Measurements from ENCODE around the gene PFKP.

PFKP gene

DNA sequence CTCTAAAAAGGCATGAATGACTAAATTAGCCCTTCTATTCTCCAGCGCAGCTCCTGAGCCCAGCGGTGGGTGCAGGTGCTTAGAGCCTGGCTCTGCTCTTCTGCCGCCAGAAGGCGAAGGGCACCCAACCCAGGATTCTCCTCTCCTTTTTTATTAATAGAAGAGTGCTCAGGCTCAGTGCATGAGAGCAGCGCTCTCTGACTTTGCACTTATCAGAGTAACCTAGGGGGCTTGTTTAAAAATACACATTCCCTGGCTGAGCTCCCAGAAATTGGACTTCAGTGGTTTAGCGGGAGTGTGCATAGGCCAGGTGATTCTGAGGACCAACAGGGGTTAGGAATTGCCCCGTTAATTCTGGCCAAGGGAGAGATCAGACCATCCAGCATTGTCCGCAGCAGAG, 1.7 kb upstream of the PFKP start:
- no peaks in the 10 kb centered on the region for H3K9me2 ChIP-seq (replicated peaks; ENCODE audit: control insufficient read depth, low read length)
- H3F3A ChIP-seq (ENCODE audit: control insufficient read depth, insufficient read depth), result peaks cover 2% of the 10 kb centered on the region; the same call in 1 of the 2 replicates
- H3K4me3 ChIP-seq (ENCODE audit: low read length), result no peak overlapping the region
- no peaks in the 10 kb centered on the region for H3K9me3 ChIP-seq (ENCODE audit: control insufficient read depth, insufficient read depth, low read length)
- peaks cover 15% of the 10 kb centered on the region for H4K20me1 ChIP-seq (ENCODE audit: control insufficient read depth, insufficient read depth, low read depth, low read length)
- TF ChIP-seq EZH2phosphoT487 (IDR thresholded peaks at IDR 0.05; ENCODE audit: borderline replicate concordance, low read length), result no peak
- TF ChIP-seq, protein P1, sequence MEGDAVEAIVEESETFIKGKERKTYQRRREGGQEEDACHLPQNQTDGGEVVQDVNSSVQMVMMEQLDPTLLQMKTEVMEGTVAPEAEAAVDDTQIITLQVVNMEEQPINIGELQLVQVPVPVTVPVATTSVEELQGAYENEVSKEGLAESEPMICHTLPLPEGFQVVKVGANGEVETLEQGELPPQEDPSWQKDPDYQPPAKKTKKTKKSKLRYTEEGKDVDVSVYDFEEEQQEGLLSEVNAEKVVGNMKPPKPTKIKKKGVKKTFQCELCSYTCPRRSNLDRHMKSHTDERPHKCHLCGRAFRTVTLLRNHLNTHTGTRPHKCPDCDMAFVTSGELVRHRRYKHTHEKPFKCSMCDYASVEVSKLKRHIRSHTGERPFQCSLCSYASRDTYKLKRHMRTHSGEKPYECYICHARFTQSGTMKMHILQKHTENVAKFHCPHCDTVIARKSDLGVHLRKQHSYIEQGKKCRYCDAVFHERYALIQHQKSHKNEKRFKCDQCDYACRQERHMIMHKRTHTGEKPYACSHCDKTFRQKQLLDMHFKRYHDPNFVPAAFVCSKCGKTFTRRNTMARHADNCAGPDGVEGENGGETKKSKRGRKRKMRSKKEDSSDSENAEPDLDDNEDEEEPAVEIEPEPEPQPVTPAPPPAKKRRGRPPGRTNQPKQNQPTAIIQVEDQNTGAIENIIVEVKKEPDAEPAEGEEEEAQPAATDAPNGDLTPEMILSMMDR (IDR thresholded peaks at IDR 0.05; ENCODE audit: low read depth, low read length, poor library complexity, severe bottlenecking), result no peak
- no peak overlapping the region for H3K27ac ChIP-seq (ENCODE audit: low read depth, low read length)
- no peak overlapping the region for H3K4me2 ChIP-seq (ENCODE audit: low read length)
- peaks cover 28% of the 10 kb centered on the region for H3K36me3 ChIP-seq (ENCODE audit: control insufficient read depth, low read length)
- H3K4me1 ChIP-seq (ENCODE audit: control insufficient read depth, low read length), result peaks cover 36% of the 10 kb centered on the region
- H3K27me3 ChIP-seq (ENCODE audit: control insufficient read depth, low read length), result no peaks in the 10 kb centered on the region
- H3K79me2 ChIP-seq (ENCODE audit: control insufficient read depth, low read length), result peaks cover 33% of the 10 kb centered on the region

DNA sequence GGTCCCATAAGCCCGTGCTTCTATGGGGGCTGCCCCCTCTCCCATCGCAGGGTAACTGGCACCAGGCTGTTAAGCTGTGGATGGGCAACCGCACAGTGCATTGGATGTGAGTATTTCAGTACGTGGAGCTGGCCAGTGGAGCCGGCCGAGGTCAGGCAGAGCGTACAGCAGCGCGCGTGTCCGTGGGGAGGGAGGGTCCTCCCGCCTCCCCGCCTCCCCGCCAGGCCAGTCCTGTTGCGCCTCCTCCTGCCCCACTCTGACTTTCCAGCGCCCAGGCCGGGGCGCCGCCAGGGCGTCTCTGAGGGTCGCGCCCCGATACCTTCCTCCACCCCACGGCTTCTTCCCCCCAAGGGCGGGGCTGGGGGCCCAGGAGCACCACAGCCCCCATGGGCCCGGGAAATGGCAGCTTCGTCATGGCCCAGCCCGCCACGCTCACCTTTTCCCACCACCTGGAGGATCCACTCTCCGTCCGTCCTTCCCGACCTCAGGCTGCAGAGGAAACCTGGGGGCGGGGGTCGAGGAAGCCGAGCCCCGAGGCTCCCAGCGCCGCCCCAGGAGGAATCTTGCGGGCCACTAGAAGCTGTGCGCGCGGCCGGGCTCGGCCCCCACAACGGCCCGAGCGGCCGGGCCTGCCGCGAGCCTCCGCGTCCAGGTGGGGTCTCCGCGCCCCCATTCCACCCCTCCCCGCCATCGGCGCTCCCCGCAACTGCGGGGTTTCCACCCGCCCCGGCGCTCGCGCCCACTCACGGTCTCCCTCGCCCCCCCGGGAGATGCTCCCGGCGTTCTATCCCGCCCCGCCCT, 831 bp upstream of the PFKP start:
- Histone ChIP-seq H3K9me2 (replicated peaks; ENCODE audit: control insufficient read depth, low read length) (no peaks in the 10 kb centered on the region), H3K4me1 (ENCODE audit: control insufficient read depth, low read length) (peaks cover 39% of the 10 kb centered on the region), H3K9me3 (ENCODE audit: control insufficient read depth, insufficient read depth, low read length) (no peaks in the 10 kb centered on the region), H3K79me2 (ENCODE audit: control insufficient read depth, low read length) (peaks cover 42% of the 10 kb centered on the region), H4K20me1 (ENCODE audit: control insufficient read depth, insufficient read depth, low read depth, low read length) (peaks cover 23% of the 10 kb centered on the region), H3K36me3 (ENCODE audit: control insufficient read depth, low read length) (peaks cover 36% of the 10 kb centered on the region), H3F3A (ENCODE audit: control insufficient read depth, insufficient read depth) (peaks cover 2% of the 10 kb centered on the region; the same call in 1 of the 2 replicates), H3K4me3 (ENCODE audit: low read length) (peak overlapping the region; percentile 99), H3K4me2 (ENCODE audit: low read length) (peak overlapping the region; percentile 85), H3K27ac (ENCODE audit: low read depth, low read length) (no peak overlapping the region), H3K27me3 (ENCODE audit: control insufficient read depth, low read length) (no peaks in the 10 kb centered on the region)
- no peak for TF ChIP-seq EZH2phosphoT487 (IDR thresholded peaks at IDR 0.05; ENCODE audit: borderline replicate concordance, low read length)
- TF ChIP-seq, protein P1 (IDR thresholded peaks at IDR 0.05; ENCODE audit: low read depth, low read length, poor library complexity, severe bottlenecking), result no peak

DNA sequence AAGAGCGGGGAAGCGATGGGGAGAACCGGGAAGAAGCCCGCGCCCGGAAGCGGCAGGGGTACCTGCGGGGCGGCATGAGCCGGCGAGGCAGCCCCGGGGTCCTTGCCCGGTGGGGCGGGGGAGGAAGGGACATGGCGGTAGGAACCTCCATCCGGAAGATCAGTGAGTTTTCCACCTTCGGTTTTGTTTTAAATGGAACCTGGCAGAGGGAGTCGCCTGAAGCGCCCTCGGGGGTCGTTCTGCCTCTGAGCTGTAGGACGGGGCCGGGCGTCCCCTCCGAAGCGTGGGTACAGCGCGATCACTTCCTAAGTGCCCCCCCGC, 471 bp downstream of the PFKP start:
- peaks cover 55% of the 10 kb centered on the region for H3K79me2 ChIP-seq (ENCODE audit: control insufficient read depth, low read length)
- peaks cover 35% of the 10 kb centered on the region for H4K20me1 ChIP-seq (ENCODE audit: control insufficient read depth, insufficient read depth, low read depth, low read length)
- peaks cover 49% of the 10 kb centered on the region for H3K36me3 ChIP-seq (ENCODE audit: control insufficient read depth, low read length)
- H3K9me3 ChIP-seq (ENCODE audit: control insufficient read depth, insufficient read depth, low read length), result no peaks in the 10 kb centered on the region
- H3K4me2 ChIP-seq (ENCODE audit: low read length), result peak overlapping the region; percentile 85
- no peaks in the 10 kb centered on the region for H3K9me2 ChIP-seq (replicated peaks; ENCODE audit: control insufficient read depth, low read length)
- H3K27ac ChIP-seq (ENCODE audit: low read depth, low read length), result peak overlapping the region; percentile 59
- H3K27me3 ChIP-seq (ENCODE audit: control insufficient read depth, low read length), result no peaks in the 10 kb centered on the region
- H3F3A ChIP-seq (ENCODE audit: control insufficient read depth, insufficient read depth), result peaks cover 2% of the 10 kb centered on the region
- peaks cover 45% of the 10 kb centered on the region for H3K4me1 ChIP-seq (ENCODE audit: control insufficient read depth, low read length)
- peak overlapping the region; percentile 99 for H3K4me3 ChIP-seq (ENCODE audit: low read length)
- no peak for TF ChIP-seq EZH2phosphoT487 (IDR thresholded peaks at IDR 0.05; ENCODE audit: borderline replicate concordance, low read length)
- TF ChIP-seq, protein P1 (IDR thresholded peaks at IDR 0.05; ENCODE audit: low read depth, low read length, poor library complexity, severe bottlenecking), result no peak

Data from DOHH2 (cell line).